Sigmoid colon (tissue), 3 donors: ENCODE measurements around the gene ADK.

ENCODE experiments used
- POLR2A ChIP-seq, 2 donors: fragments of 450-650 bp; IDR thresholded peaks; one replicate each; pipeline ENCODE4 v1.6.1; 2016; ENCODE audit warnings: antibody characterized with exemption in 2 of 2, mild to moderate bottlenecking in 2 of 2, moderate library complexity in 2 of 2
- TF ChIP-seq, protein P1 (sequence below), 4 experiments: fragments of 450-650 bp in 3 of 4; fragments of 200-600 bp in 1 of 4; IDR thresholded peaks; one replicate each; pipeline ENCODE4 v1.5.1; 2016 to 2019; ENCODE audit warnings: antibody characterized with exemption in 4 of 4, mild to moderate bottlenecking in 3 of 4, moderate library complexity in 2 of 4

DNA sequence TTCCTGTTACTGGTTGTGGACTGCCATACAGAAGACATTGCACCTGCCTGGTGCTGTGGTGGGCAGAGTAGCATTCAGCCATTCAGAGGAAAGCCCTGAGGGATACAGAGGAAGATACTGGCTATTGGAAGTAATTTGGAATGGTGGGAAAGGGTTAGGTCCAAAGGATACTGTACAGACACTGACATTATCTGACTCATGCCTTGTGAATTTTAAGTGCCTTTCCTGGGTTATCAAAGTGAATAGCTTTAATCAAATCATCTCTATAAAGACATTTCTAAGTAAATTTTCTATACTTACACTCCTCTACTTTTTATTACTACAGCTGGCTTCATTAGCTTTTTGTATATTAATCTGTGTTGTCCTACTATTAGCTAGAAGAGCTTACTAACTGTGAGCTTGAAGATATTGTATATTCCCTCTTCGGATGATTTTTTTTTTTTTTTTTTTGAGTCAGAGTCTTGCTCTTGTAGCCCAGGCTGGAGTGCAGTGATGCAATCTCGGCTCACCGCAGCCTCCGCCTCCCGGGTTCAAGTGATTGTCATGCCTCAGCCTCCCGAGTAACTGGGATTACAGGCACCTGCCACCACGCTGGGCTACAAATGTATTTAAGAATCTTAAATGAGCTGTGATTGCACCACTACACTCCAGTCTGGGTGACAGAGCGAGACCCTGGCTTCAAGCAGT, 186.5 kb downstream of the ADK start:
- TF ChIP-seq, protein P1, sequence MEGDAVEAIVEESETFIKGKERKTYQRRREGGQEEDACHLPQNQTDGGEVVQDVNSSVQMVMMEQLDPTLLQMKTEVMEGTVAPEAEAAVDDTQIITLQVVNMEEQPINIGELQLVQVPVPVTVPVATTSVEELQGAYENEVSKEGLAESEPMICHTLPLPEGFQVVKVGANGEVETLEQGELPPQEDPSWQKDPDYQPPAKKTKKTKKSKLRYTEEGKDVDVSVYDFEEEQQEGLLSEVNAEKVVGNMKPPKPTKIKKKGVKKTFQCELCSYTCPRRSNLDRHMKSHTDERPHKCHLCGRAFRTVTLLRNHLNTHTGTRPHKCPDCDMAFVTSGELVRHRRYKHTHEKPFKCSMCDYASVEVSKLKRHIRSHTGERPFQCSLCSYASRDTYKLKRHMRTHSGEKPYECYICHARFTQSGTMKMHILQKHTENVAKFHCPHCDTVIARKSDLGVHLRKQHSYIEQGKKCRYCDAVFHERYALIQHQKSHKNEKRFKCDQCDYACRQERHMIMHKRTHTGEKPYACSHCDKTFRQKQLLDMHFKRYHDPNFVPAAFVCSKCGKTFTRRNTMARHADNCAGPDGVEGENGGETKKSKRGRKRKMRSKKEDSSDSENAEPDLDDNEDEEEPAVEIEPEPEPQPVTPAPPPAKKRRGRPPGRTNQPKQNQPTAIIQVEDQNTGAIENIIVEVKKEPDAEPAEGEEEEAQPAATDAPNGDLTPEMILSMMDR (IDR thresholded peaks at IDR 0.05), result no peak
- no peak for TF ChIP-seq POLR2A (IDR thresholded peaks at IDR 0.05)
